Mesodermal cell (in vitro differentiated cells): ENCODE measurements around the gene GSDMA.
A peak's percentile ranks its signal among the peaks of the same experiment; 100 is the strongest.

ENCODE experiments used
- H3K27ac ChIP-seq: 2 replicates; pipeline ENCODE4 v1.7.0; 2013; ENCODE audit warnings: mild to moderate bottlenecking, low read depth, low read length, moderate library complexity; ENCODE audit not compliant: severe bottlenecking
- H3K36me3 ChIP-seq: 2 replicates; pipeline ENCODE4 v1.7.1; 2013; ENCODE audit warnings: mild to moderate bottlenecking, low read length, moderate library complexity; ENCODE audit not compliant: control insufficient read depth, insufficient read depth
- H3K4me1 ChIP-seq: one replicate; pipeline ENCODE4 v1.7.1; 2013; ENCODE audit warnings: mild to moderate bottlenecking, low read length; ENCODE audit not compliant: insufficient read depth, control insufficient read depth, poor library complexity, severe bottlenecking
- H3K4me3 ChIP-seq: 2 replicates; pipeline ENCODE4 v1.7.0; 2013; ENCODE audit warnings: low read length, control low read depth, mild to moderate bottlenecking; ENCODE audit not compliant: insufficient read depth, poor library complexity, severe bottlenecking; ENCODE audit errors: extremely low read depth
- H3K9me3 ChIP-seq: 2 replicates; pipeline ENCODE4 v1.7.1; 2013; ENCODE audit warnings: mild to moderate bottlenecking, low read length, moderate library complexity; ENCODE audit not compliant: control insufficient read depth
- WGBS, 2 experiments: methylation state at CpG; one replicate each; pipeline ENCODE4 v1.1.5; 2013; ENCODE audit warnings: missing lambda C conversion rate in 2 of 2; ENCODE audit not compliant: insufficient coverage in 2 of 2; 5-methylcytosine and 5-hydroxymethylcytosine counted together

GSDMA gene

GRCh38 chr17:39924691-39925055, 38.1 kb upstream of the GSDMA start:
- 90 to 93% methylated on average over 3 of the region's 3 CpGs for WGBS, 2 experiments
- H3K4me1 ChIP-seq: peaks cover 27% of the 10 kb centered on the region
- H3K27ac ChIP-seq: peak overlapping the region; percentile 5
- H3K36me3 ChIP-seq: peaks cover 44% of the 10 kb centered on the region
- H3K4me3 ChIP-seq: no peak overlapping the region
- H3K9me3 ChIP-seq: no peaks in the 10 kb centered on the region

DNA sequence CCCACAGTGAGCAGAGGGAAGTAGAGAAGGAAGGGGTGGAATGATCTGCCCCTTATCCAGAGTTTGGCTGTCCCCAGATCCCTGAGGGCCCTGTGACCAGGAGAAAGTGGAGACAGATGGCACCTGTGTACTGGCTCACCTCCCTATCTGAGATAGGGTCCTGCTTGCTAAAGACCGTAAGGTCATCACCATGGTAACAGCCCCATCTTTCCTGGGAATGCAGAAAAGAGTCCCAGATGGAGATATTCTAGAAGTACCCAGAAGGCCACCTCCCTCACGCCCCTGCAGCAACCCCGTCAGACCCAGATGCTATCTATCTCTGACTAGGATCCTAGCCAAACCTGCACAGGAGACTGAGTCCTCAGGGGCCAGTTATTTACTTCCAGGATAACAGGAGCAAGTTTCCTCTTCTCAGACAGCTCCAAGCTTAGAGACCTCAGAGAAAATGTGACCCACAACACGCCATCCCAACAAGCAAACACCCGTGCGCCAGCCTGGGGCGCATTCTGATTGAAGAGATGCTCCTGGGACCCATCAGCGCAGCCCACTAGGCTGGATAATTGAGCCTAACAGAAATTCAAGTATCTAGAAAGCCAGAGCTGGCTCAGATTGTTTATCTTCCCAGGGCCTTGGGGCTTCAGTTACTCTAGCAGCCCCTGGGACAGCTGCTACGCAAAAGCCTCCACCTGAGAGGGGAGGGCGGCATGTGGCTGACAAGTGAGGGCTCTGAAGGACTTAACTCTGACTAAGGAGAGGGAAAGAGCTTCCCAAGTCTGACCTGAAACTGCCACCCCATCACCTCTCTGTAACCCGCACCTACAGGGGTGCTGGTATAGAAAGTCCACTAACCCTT, 37.3 kb upstream of the GSDMA start:
- no peaks in the 10 kb centered on the region for H3K9me3 ChIP-seq
- peaks cover 36% of the 10 kb centered on the region for H3K36me3 ChIP-seq
- 97 to 98% methylated on average over 6 to 8 of the region's 11 CpGs for WGBS, 2 experiments
- H3K27ac ChIP-seq: no peak overlapping the region
- H3K4me1 ChIP-seq: peaks cover 27% of the 10 kb centered on the region
- H3K4me3 ChIP-seq: no peak overlapping the region

GRCh38 chr17:39926135-39926587, 36.6 kb upstream of the GSDMA start:
- no peak overlapping the region for H3K27ac ChIP-seq
- H3K36me3 ChIP-seq: peaks cover 30% of the 10 kb centered on the region
- peak overlapping the region; percentile 100 for H3K4me3 ChIP-seq
- H3K4me1 ChIP-seq: peaks cover 27% of the 10 kb centered on the region
- no peaks in the 10 kb centered on the region for H3K9me3 ChIP-seq
- WGBS, 2 experiments: 75 to 100% methylated on average over 1 to 2 of the region's 4 CpGs

DNA sequence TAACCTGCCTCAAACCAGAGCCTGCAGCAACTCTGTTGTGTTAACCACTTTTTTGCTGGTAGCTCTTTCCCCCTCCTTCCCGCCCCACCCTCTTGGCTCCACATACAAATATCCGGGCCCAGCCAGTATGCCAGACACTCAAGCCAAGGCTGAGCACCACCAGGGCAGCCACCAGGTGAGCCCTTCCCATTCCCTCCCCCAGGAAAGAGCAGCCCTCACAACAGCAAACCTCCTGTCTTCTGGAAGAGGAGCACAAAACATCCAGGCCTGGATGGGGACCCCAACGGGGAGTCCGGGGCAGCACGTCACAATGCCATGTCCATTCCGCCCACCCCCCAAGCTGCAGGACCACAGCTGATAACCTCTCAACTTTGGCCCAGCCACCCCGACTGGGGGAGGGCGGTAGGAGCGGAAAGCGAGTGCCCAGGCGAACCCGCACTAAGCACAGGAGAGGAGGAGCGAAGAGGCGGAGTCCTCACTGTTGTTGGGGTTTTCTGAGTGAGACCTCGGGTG, 36.2 kb upstream of the GSDMA start:
- Histone ChIP-seq H3K4me3 (peak overlapping the region; percentile 100), H3K36me3 (peaks cover 25% of the 10 kb centered on the region), H3K27ac (peak overlapping the region; percentile 84), H3K9me3 (no peaks in the 10 kb centered on the region), H3K4me1 (peaks cover 27% of the 10 kb centered on the region)
- 6 to 7% methylated on average over 9 to 14 of the region's 15 CpGs for WGBS, 2 experiments

- H3K36me3 ChIP-seq: peaks cover 18% of the 10 kb centered on the region
- peak within 1 kb of the TSS; percentile 100 for H3K4me3 ChIP-seq
- peak within 1 kb of the TSS; percentile 84 for H3K27ac ChIP-seq
- H3K4me1 ChIP-seq: peaks cover 27% of the 10 kb centered on the region
- 1 to 2% methylated on average over 46 to 49 of the region's 72 CpGs for WGBS, 2 experiments
- no peaks in the 10 kb centered on the region for H3K9me3 ChIP-seq
Measured at GRCh38 chr17:39927101-39927928, 35.5 kb upstream of the GSDMA start, which contains the start of the genes LRRC3C and ORMDL3. Gene LRRC3C, plus strand, starts transcription at chr17:39927732. Its CDS starts 13,792 bp downstream, at chr17:39941524. Gene ORMDL3, minus strand, starts transcription at chr17:39927601. Its CDS starts 3,398 bp downstream, at chr17:39924203.

- H3K36me3 ChIP-seq: peaks cover 9% of the 10 kb centered on the region
- H3K4me1 ChIP-seq: peaks cover 27% of the 10 kb centered on the region
- peak overlapping the region; percentile 62 for H3K27ac ChIP-seq
- peak overlapping the region; percentile 100 for H3K4me3 ChIP-seq
- H3K9me3 ChIP-seq: no peaks in the 10 kb centered on the region
- WGBS, 2 experiments: 64 to 65% methylated on average over 15 of the region's 17 CpGs
Measured at GRCh38 chr17:39927929-39928857, 34.6 kb upstream of the GSDMA start.

- peaks cover 3% of the 10 kb centered on the region for H3K36me3 ChIP-seq
- no peak overlapping the region for H3K4me3 ChIP-seq
- H3K27ac ChIP-seq: no peak overlapping the region
- no peaks in the 10 kb centered on the region for H3K9me3 ChIP-seq
- 87 to 89% methylated on average over 7 of the region's 8 CpGs for WGBS, 2 experiments
- H3K4me1 ChIP-seq: peaks cover 25% of the 10 kb centered on the region
Measured at GRCh38 chr17:39928858-39929645, 33.8 kb upstream of the GSDMA start.

- Histone ChIP-seq H3K36me3 (no peaks in the 10 kb centered on the region), H3K27ac (no peak overlapping the region), H3K4me3 (no peak overlapping the region), H3K4me1 (peaks cover 20% of the 10 kb centered on the region), H3K9me3 (no peaks in the 10 kb centered on the region)
- WGBS, 2 experiments: 88 to 91% methylated on average over 4 of the region's 5 CpGs
Measured at GRCh38 chr17:39929646-39930407, 33.0 kb upstream of the GSDMA start.

GRCh38 chr17:39933912-39934311, 28.9 kb upstream of the GSDMA start:
- Histone ChIP-seq H3K9me3 (no peaks in the 10 kb centered on the region), H3K36me3 (no peaks in the 10 kb centered on the region), H3K4me3 (no peak overlapping the region), H3K27ac (no peak overlapping the region), H3K4me1 (no peaks in the 10 kb centered on the region)
- WGBS, 2 experiments: 80% methylated on average over 1 of the region's 5 CpGs; no CpG with 5 or more reads in 1 of the 2 experiments
